Nasal cavity respiratory epithelium epithelial cell of viscerocranial mucosa (primary cell): ENCODE results near the gene STH. TPM values are rescaled to one million over a fixed set of nuclear protein-coding genes. Genes with fewer than 3 reads are reported as not detected.

Source experiments
- total RNA-seq: library from RNA; depleted of rRNA; stranded (reverse); fragments of >200 nt; gene quantifications from 2 replicates; pipeline ENCODE4 v1.2.3, GENCODE V29; 2014

Gene STH
- total RNA-seq = not detected in 2 replicates

GRCh38 chr17:45998987-45999899 lies at the start of gene STH:
Gene STH, plus strand, starts transcription at chr17:45999250. Its CDS starts 30 bp downstream, at chr17:45999280.

Other genes with a start within 250 kb of the STH start
- gene CRHR1, start 214.9 kb upstream of the STH start, total RNA-seq = not detected in 2 replicates
- not detected in 2 replicates for gene SPPL2C, start 154.4 kb upstream of the STH start, total RNA-seq
- under 0.01 and 0.14 TPM in 2 replicates for gene MAPT, start 104.7 kb upstream of the STH start, total RNA-seq
- 70.7 and 131 TPM in 2 replicates for gene KANSL1, start 194.2 kb downstream of the STH start, total RNA-seq